Smooth muscle cell of bladder (primary cell): ENCODE results near the gene ZPR1. TPM values are rescaled to one million over a fixed set of nuclear protein-coding genes. Genes with fewer than 3 reads are reported as not detected.

Experiments
- total RNA-seq: library from RNA; depleted of rRNA; stranded (reverse); fragments of >200 nt; gene quantifications from 2 replicates; pipeline ENCODE4 v1.2.3, GENCODE V29; 2014

The ZPR1 gene, protein sequence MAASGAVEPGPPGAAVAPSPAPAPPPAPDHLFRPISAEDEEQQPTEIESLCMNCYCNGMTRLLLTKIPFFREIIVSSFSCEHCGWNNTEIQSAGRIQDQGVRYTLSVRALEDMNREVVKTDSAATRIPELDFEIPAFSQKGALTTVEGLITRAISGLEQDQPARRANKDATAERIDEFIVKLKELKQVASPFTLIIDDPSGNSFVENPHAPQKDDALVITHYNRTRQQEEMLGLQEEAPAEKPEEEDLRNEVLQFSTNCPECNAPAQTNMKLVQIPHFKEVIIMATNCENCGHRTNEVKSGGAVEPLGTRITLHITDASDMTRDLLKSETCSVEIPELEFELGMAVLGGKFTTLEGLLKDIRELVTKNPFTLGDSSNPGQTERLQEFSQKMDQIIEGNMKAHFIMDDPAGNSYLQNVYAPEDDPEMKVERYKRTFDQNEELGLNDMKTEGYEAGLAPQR
- total RNA-seq, result 29.4 and 37.6 TPM in 2 replicates

DNA sequence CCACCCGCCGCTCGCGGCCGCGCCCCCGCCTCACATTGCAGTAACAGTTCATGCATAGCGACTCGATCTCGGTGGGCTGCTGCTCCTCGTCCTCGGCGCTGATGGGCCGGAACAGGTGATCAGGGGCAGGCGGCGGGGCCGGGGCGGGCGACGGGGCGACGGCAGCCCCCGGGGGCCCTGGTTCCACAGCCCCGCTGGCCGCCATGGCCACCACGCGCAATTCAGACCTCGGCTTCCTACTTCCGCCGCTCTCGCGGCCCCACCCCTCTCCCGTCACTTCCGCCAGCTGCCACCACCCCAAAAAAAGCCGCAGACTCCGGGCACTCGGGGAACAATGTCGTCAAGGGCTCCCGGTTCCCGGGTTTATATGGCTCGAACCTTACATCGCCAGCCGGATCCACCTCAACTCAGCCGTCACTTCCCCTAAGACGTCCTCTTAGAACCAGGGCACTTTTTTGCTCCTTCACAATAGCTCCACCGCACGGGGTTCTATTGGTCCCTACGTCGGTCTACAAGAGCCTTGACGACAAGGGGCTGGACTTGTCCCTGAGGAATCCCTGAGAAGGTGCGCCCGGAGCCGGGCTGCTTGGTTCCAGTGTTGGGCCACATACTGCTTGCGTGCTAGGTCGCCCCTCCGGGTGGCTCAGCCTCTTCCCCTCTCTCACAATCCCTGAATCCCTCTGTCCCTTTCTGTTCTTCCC is at the start of gene ZPR1:
ZPR1 (minus strand) TSS at position 238 of the 701 bp plus-strand sequence; CDS start at position 205, 33 bp downstream.

DNA sequence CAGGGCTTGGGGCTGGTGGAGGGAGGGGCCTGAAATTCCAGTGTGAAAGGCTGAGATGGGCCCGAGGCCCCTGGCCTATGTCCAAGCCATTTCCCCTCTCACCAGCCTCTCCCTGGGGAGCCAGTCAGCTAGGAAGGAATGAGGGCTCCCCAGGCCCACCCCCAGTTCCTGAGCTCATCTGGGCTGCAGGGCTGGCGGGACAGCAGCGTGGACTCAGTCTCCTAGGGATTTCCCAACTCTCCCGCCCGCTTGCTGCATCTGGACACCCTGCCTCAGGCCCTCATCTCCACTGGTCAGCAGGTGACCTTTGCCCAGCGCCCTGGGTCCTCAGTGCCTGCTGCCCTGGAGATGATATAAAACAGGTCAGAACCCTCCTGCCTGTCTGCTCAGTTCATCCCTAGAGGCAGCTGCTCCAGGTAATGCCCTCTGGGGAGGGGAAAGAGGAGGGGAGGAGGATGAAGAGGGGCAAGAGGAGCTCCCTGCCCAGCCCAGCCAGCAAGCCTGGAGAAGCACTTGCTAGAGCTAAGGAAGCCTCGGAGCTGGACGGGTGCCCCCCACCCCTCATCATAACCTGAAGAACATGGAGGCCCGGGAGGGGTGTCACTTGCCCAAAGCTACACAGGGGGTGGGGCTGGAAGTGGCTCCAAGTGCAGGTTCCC is 41.8 kb upstream of the ZPR1 start, which contains the start of gene APOC3:
APOC3 (plus strand) TSS at position 383 of the 659 bp plus-strand sequence. CDS start 676 bp downstream, outside the sequence.

DNA sequence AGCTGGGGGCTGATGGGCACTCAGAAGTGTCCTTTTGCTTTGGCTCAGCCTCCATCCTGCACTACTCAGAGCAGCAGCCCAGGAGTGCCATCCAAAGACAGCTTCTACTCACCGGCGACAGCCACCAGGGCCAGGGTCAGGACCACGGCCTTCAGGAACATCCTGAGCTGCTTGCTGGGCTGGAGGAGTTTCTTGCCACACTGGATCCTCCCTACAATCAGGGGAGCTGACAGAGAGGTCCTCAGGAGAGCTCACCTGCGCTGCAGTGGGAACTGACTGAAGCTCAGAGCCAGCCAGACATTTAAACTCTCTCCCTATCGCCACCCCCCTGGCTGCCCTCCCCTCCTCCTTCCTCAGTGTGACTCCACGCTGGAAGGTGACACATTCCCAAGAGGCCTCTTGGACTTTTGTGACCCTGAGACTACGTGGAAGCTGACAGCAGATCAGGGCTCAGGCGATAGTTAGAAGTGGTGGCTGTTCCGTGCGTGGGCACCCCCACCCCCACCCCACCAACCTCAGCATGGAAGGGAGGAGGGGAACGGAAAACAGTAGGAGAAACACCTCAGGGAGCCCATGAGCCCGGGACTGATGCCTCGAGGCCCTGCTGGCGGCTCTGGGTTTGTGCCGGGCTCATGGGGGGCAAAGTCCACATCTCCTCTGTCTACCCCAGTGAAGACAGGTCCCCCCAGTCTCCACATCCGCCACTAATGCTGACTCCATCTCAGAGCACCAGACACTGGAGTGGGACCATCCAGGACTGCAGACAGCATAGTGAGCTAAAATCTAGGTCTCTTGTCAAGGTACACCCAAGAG is 35.4 kb upstream of the ZPR1 start, which contains the start of gene APOA4:
APOA4 (minus strand) TSS at position 274 of the 813 bp plus-strand sequence; CDS start at position 161, 113 bp downstream.

DNA sequence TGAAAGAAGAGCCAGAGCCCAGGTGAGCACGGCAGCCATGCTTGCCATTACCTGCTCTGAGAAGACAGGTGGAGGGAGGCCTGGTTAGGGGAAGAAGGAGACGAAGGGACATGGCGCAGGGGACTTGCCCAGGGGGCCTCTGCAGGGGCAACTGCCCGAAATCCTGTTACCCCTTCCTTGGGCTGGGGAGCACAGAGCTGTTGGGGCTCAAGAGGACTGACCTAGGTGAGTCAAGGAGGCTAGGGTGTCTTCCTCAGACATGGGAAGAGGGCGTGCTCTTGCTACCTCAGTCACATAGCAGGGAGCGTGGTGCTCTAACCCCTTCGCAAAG is 4.0 kb upstream of the ZPR1 start, which contains the start of gene APOA5:
APOA5 (minus strand) TSS at position 67 of the 331 bp plus-strand sequence; CDS start at position 48, 19 bp downstream.

DNA sequence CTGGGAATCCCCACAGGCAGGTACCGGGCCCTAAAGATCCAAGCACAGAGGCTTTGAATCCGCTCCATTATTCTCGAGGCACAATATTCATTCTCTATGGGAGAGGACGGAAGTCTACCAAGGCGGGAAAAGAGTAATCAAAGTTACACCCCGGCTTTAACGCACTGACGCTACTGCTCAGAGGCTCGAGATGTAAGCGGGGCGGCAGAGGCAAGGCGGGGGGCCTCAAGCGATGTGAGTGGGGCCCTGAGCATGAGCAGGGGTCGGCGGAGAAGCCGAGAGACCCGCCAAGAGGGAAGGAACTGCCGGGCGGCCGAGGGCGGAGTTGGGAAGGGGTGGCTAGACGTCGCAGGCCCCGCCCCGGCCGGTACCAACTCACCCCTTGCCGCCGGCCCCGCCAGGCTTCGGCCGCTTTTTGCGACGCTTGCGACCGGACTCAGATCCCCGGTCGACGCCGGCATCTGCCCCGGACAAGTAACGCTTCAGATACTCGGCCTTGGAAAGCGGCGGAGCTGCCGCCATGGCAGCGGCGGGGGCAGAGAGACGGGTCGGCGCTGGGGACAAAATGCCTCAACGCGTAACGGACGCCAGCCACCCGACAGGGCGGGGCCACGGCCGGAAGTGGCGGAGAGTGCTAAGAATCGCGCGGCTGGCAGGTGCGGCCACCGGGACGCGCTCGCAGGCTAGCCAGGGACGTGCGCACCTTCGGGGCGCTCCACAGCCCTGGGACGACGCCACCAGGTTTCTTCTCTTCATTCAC is 15.2 kb downstream of the ZPR1 start, which contains the start of gene BUD13:
BUD13 (minus strand) TSS at position 545 of the 760 bp plus-strand sequence; CDS start at position 522, 23 bp downstream.

Other genes with a start within 250 kb of the ZPR1 start
- gene BUD13, start 15.0 kb downstream of the ZPR1 start, total RNA-seq, result 10.4 and 14.0 TPM in 2 replicates
- gene APOA5, start 3.9 kb upstream of the ZPR1 start, total RNA-seq, result not detected in 2 replicates
- not detected in 2 replicates for gene APOA4, start 35.3 kb upstream of the ZPR1 start, total RNA-seq
- gene APOC3, start 41.9 kb upstream of the ZPR1 start, total RNA-seq, result not detected in 2 replicates
- 1.4 TPM in 1 of 2 replicates, not detected in the other for gene APOA1, start 49.6 kb upstream of the ZPR1 start, total RNA-seq